H1 (cell line): ENCODE data around the gene EVX2. TPM values are rescaled to one million over a fixed set of nuclear protein-coding genes. Genes with fewer than 3 reads are reported as not detected.

Source experiments
- CTCF ChIA-PET: fragments of 300-600 bp; sonication (Branson Sonifier 250); formaldehyde crosslinking; loops from one replicate; lab custom pipeline; 2021; ENCODE audit not compliant: partially characterized antibody; lab: Charles Lee
- POLR2A ChIA-PET: fragments of 300-600 bp; sonication (Branson Sonifier 250); formaldehyde crosslinking; loops from one replicate; lab custom pipeline; 2021; ENCODE audit warnings: inconsistent platforms; ENCODE audit not compliant: partially characterized antibody; lab: Charles Lee
- DNase-seq, 2 experiments: peaks; one replicate each; pipeline versions ENCODE4 v3.0.0 to v3.0.0-alpha.2; 2010 to 2022; ENCODE audit warnings: low spot score in 2 of 2, low read depth in 1 of 2, mixed read lengths in 1 of 2
- FAIRE-seq: peaks from 2 replicates; lab custom pipeline; 2011; peaks lifted over from hg19 to GRCh38; lab: Jason Lieb, UNC
- H2AFZ ChIP-seq: 2 replicates; pipeline ENCODE4 v1.8.1; 2012; ENCODE audit warnings: low read length, inconsistent platforms
- H2AK5ac ChIP-seq: 2 replicates; pipeline ENCODE4 v1.6.1; 2013; ENCODE audit warnings: low read depth, low read length
- H2BK120ac ChIP-seq: replicated peaks from 2 replicates; pipeline ENCODE3; 2013; ENCODE audit warnings: low read depth, low read length, inconsistent platforms
- H2BK12ac ChIP-seq: 2 replicates; pipeline ENCODE4 v1.6.1; 2013; ENCODE audit warnings: low read depth, low read length
- H2BK15ac ChIP-seq: 2 replicates; pipeline ENCODE4 v1.6.1; 2013; ENCODE audit warnings: low read length
- H2BK20ac ChIP-seq: 2 replicates; pipeline ENCODE4 v1.6.1; 2013; ENCODE audit warnings: low read length
- H2BK5ac ChIP-seq: 2 replicates; pipeline ENCODE4 v1.6.1; 2013; ENCODE audit warnings: low read depth, low read length
- H3K14ac ChIP-seq: 2 replicates; pipeline ENCODE4 v1.6.1; 2013; ENCODE audit warnings: inconsistent platforms; ENCODE audit not compliant: insufficient read length
- H3K18ac ChIP-seq: 2 replicates; pipeline ENCODE4 v1.6.1; 2013; ENCODE audit warnings: low read length; ENCODE audit errors: extremely low read depth
- H3K23ac ChIP-seq: 2 replicates; pipeline ENCODE4 v1.6.1; 2013; ENCODE audit warnings: inconsistent platforms; ENCODE audit not compliant: insufficient read length
- H3K23me2 ChIP-seq: 2 replicates; pipeline ENCODE4 v1.6.1; 2013; ENCODE audit warnings: low read depth, low read length
- H3K27ac ChIP-seq: 2 replicates; pipeline ENCODE4 v1.6.1; 2011; ENCODE audit warnings: low read depth, low read length, inconsistent platforms
- H3K27me3 ChIP-seq, 4 experiments: replicated peaks in 1 of 4; 1 replicate in 1 of 4; 2 replicates in 3 of 4; pipeline versions ENCODE4 v1.6.1 to v1.8.1; 2011 to 2013; ENCODE audit warnings: low read length in 3 of 4, mild to moderate bottlenecking in 3 of 4, inconsistent platforms in 2 of 4, mixed read lengths in 2 of 4, moderate library complexity in 1 of 4; ENCODE audit not compliant: control insufficient read depth in 3 of 4, insufficient read depth in 3 of 4; ENCODE audit errors: extremely low read depth in 1 of 4
- H3K36me3 ChIP-seq, 4 experiments: 2 replicates each; pipeline versions ENCODE4 v1.6.1 to v1.8.1; 2011 to 2013; ENCODE audit warnings: mild to moderate bottlenecking in 4 of 4, low read length in 3 of 4, moderate library complexity in 2 of 4, control low read depth in 1 of 4, inconsistent platforms in 1 of 4; ENCODE audit not compliant: insufficient read depth in 4 of 4, control insufficient read depth in 2 of 4
- H3K4ac ChIP-seq: replicated peaks from 2 replicates; pipeline ENCODE3; 2013; ENCODE audit warnings: low read length, low read depth, mixed read lengths, inconsistent platforms; ENCODE audit not compliant: insufficient read length
- H3K4me1 ChIP-seq, 4 experiments: replicated peaks in 1 of 4; 1 replicate in 1 of 4; 2 replicates in 3 of 4; pipeline versions ENCODE4 v1.6.1 to v1.8.1; 2011 to 2013; ENCODE audit warnings: low read length in 3 of 4, inconsistent platforms in 2 of 4, mixed read lengths in 1 of 4; ENCODE audit not compliant: insufficient read depth in 4 of 4, control insufficient read depth in 3 of 4
- H3K4me2 ChIP-seq, 2 experiments: 2 replicates each; pipeline versions ENCODE4 v1.6.1 to v1.8.1; 2011 to 2013; ENCODE audit warnings: low read depth in 2 of 2, low read length in 2 of 2, control low read depth in 1 of 2, inconsistent platforms in 1 of 2, mild to moderate bottlenecking in 1 of 2; ENCODE audit not compliant: insufficient read depth in 1 of 2
- H3K4me3 ChIP-seq, 4 experiments: fragments of 200-600, 300-600 bp in 1 of 4; sonication (generic), shearing (Covaris generic), sonication (Bioruptor Twin) in 1 of 4; 2 replicates each; pipeline versions ENCODE4 v1.5.1 to v1.8.1; 2011 to 2016; ENCODE audit warnings: low read length in 4 of 4, low read depth in 3 of 4, control low read depth in 2 of 4, inconsistent platforms in 2 of 4, mild to moderate bottlenecking in 2 of 4, mixed read lengths in 1 of 4, moderate library complexity in 1 of 4; ENCODE audit not compliant: insufficient read depth in 2 of 4; ENCODE audit errors: extremely low read depth in 1 of 4
- H3K56ac ChIP-seq: replicated peaks from 2 replicates; pipeline ENCODE3; 2013; ENCODE audit warnings: low read depth, mild to moderate bottlenecking, mixed read lengths, low read length, inconsistent platforms; ENCODE audit not compliant: insufficient read length
- H3K79me1 ChIP-seq: 2 replicates; pipeline ENCODE4 v1.6.1; 2013; ENCODE audit warnings: low read depth, low read length, control low read depth
- H3K79me2 ChIP-seq, 2 experiments: 2 replicates each; pipeline versions ENCODE4 v1.6.1 to v1.8.1; 2012 to 2013; ENCODE audit warnings: low read length in 2 of 2, mild to moderate bottlenecking in 2 of 2, inconsistent platforms in 1 of 2; ENCODE audit not compliant: insufficient read depth in 2 of 2, control insufficient read depth in 1 of 2
- H3K9ac ChIP-seq, 4 experiments: replicated peaks in 1 of 4; 1 replicate in 1 of 4; 2 replicates in 3 of 4; pipeline versions ENCODE4 v1.6.1 to v1.8.1; 2011 to 2013; ENCODE audit warnings: low read depth in 3 of 4, low read length in 3 of 4, control low read depth in 2 of 4, mild to moderate bottlenecking in 2 of 4, moderate library complexity in 2 of 4, inconsistent platforms in 1 of 4; ENCODE audit errors: extremely low read depth in 1 of 4
- H3K9me3 ChIP-seq, 2 experiments: 2 replicates each; pipeline versions ENCODE4 v1.6.1 to v1.8.1; 2012 to 2013; ENCODE audit warnings: mild to moderate bottlenecking in 2 of 2, moderate library complexity in 2 of 2, control low read depth in 1 of 2, inconsistent platforms in 1 of 2, low read depth in 1 of 2, low read length in 1 of 2, mixed read lengths in 1 of 2; ENCODE audit not compliant: insufficient read depth in 2 of 2
- H4K20me1 ChIP-seq, 2 experiments: replicated peaks in 1 of 2; 2 replicates each; pipeline versions ENCODE3 to v1.8.1; 2011 to 2013; ENCODE audit warnings: inconsistent platforms in 2 of 2, low read length in 2 of 2, mild to moderate bottlenecking in 1 of 2; ENCODE audit not compliant: insufficient read depth in 2 of 2, control insufficient read depth in 1 of 2
- H4K5ac ChIP-seq: 2 replicates; pipeline ENCODE4 v1.6.1; 2013; ENCODE audit warnings: low read length, low read depth, mixed read lengths, inconsistent platforms; ENCODE audit not compliant: insufficient read length
- H4K8ac ChIP-seq: 2 replicates; pipeline ENCODE4 v1.8.0; 2013; ENCODE audit warnings: mild to moderate bottlenecking, moderate library complexity, low read length, inconsistent platforms; ENCODE audit not compliant: insufficient read depth; ENCODE audit errors: extremely low read depth
- H4K91ac ChIP-seq: replicated peaks from 2 replicates; pipeline ENCODE3; 2013; ENCODE audit warnings: low read length, mixed read lengths, inconsistent platforms; ENCODE audit not compliant: insufficient read length
- BACH1 ChIP-seq: IDR thresholded peaks from 2 replicates; pipeline ENCODE4 v1.6.1; 2012; ENCODE audit warnings: low read length, improper control_type of control experiment
- CEBPB ChIP-seq: IDR thresholded peaks from 2 replicates; pipeline ENCODE4 v1.6.1; 2012; ENCODE audit warnings: low read depth, low read length
- CHD2 ChIP-seq: IDR thresholded peaks from 2 replicates; pipeline ENCODE4 v1.6.1; 2012; ENCODE audit warnings: low read length, improper control_type of control experiment
- CTBP2 ChIP-seq: IDR thresholded peaks from 2 replicates; pipeline ENCODE4 v1.7.0; 2011; ENCODE audit warnings: borderline replicate concordance, mild to moderate bottlenecking, moderate library complexity, mixed read lengths, low read length; ENCODE audit not compliant: insufficient read depth, insufficient read length
- HDAC2 ChIP-seq, 2 experiments: fragments of 300-600 bp in 1 of 2; sonication (generic) in 1 of 2; IDR thresholded peaks; 2 replicates each; pipeline ENCODE4 v1.6.1; 2011 to 2012; ENCODE audit warnings: low read depth in 2 of 2, low read length in 2 of 2, mild to moderate bottlenecking in 2 of 2, moderate library complexity in 2 of 2, borderline replicate concordance in 1 of 2, inconsistent platforms in 1 of 2
- JUN ChIP-seq: IDR thresholded peaks from 2 replicates; pipeline ENCODE4 v1.6.1; 2011; ENCODE audit warnings: low read depth, mild to moderate bottlenecking, improper control_type of control experiment, low read length
- KDM4A ChIP-seq: IDR thresholded peaks from one replicate; pipeline ENCODE4 v1.7.1; 2012; ENCODE audit warnings: low read depth, mild to moderate bottlenecking, moderate library complexity, low read length, inconsistent platforms; ENCODE audit not compliant: severe bottlenecking
- NRF1 ChIP-seq: IDR thresholded peaks from 2 replicates; pipeline ENCODE4 v1.6.1; 2011; ENCODE audit warnings: mild to moderate bottlenecking, low read depth, low read length, improper control_type of control experiment
- RBBP5 ChIP-seq: IDR thresholded peaks from 2 replicates; pipeline ENCODE4 v1.7.1; 2012; ENCODE audit warnings: low read depth, mild to moderate bottlenecking, inconsistent platforms, low read length, moderate library complexity, borderline replicate concordance
- SRF ChIP-seq: IDR thresholded peaks from 2 replicates; pipeline ENCODE4 v1.6.1; 2011; ENCODE audit warnings: mild to moderate bottlenecking, low read depth, low read length, moderate library complexity
- TAF1 ChIP-seq: IDR thresholded peaks from 2 replicates; pipeline ENCODE4 v1.6.1; 2011; ENCODE audit warnings: mild to moderate bottlenecking, low read depth, low read length
- TCF12 ChIP-seq: IDR thresholded peaks from 2 replicates; pipeline ENCODE4 v1.6.1; 2011; ENCODE audit warnings: low read depth, mild to moderate bottlenecking, low read length
- WGBS, 2 experiments: shearing (Covaris generic) in 1 of 2; methylation state at CpG; one replicate each; pipeline versions ENCODE4 v1.1.6 to v1.1.7; 2013 to 2015; ENCODE audit warnings: low lambda C conversion rate in 2 of 2, mixed read lengths in 2 of 2, inconsistent platforms in 1 of 2, low coverage in 1 of 2, missing lambda C conversion rate in 1 of 2; ENCODE audit not compliant: insufficient replicate concordance in 2 of 2, insufficient coverage in 1 of 2, insufficient read length in 1 of 2; ENCODE audit errors: extremely low coverage in 1 of 2, missing lambda C conversion rate in 1 of 2; 5-methylcytosine and 5-hydroxymethylcytosine counted together
- polyA plus RNA-seq, 7 experiments: library from polyadenylated mRNA; depleted of rRNA in 3 of 7; stranded (reverse) in 5 of 7; unstranded in 2 of 7; fragments of >200 nt in 5 of 7; fragments of 200-250 nt in 2 of 7; gene quantifications; 1 replicate in 5 of 7; 2 replicates in 1 of 7; 4 replicates in 1 of 7; pipeline versions ENCODE4 v1.2.1 to v1.2.3, GENCODE V29; 2011 to 2013; ENCODE audit warnings: missing spikeins in 2 of 7, mixed read lengths in 2 of 7
- total RNA-seq: library from RNA; stranded (reverse); fragmentation: NEBNext Ultra II Directional; extraction: Animal tissue kit (Norgen Biotek cat#: 25700); gene quantifications from 2 replicates; pipeline ENCODE4 v1.2.1, GENCODE V29; 2021

Gene EVX2
- total and polyA plus RNA-seq, 2 of the 8 experiments (the other 6 are each of a cell fraction or from before 2014, with no cell fraction given) = not detected

DNA sequence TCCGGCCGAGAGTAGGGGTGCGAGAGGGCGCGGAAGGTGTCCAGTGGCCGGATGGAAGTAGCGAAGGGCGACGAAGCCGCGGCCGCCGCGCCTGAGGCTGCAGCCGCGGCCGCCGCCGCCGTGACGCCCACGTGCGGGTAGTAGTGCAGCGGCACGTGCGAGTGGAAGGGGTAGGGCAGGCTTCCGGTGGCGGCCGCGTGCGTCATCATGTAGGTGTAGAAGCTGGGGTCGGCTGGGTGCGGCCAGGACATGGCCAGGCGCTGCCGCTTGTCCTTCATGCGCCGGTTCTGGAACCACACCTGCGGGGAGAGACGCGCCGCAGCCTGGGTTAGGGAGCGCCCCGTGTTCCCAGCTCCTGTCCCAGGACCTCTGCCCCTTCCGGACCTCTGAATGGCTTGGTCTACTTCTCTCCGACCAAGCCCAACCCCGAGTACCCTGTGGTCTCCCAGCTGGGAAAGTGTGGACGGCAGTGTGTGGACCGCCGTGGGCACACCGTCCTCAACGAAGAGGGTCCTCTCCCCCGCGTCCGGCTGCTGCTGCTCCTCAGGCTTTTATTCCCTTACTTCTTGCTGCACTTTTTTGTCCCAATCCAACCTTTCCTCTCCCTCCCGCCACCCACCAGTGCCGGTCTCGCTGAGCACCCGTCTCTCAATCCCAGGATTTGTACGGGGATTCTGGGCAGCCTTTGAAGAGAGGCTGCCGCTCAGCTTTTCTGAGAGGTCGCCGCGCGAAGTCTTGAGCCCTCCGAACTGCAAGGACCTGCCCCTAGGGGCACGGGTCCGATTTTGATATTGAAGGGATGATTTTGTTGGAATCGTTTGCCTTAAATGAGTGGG lies 3.0 kb downstream of the EVX2 start:
- no peak overlapping the region for H3K14ac ChIP-seq
- no peak overlapping the region for H3K9ac ChIP-seq
- H3K4me2 ChIP-seq = peak overlapping the region; percentile 55 to 67
- no peak overlapping the region for H2BK5ac ChIP-seq
- H4K5ac ChIP-seq = no peak overlapping the region
- 4% methylated on average over 59 of the region's 68 CpGs; no CpG with 5 or more reads in 1 of the 2 experiments for WGBS, 2 experiments
- H3K9me3 ChIP-seq = no peaks in the 10 kb centered on the region; a peak in 1 of 4 replicates
- H3K79me2 ChIP-seq = no peaks in the 10 kb centered on the region
- no peaks in the 10 kb centered on the region for H3K79me1 ChIP-seq
- CTCF ChIA-PET = interaction anchor here (0.6 to 7.8 kb wide), 20 partner anchors 8 to 830 kb away, joined by 3 to 130 read pairs (median 3); partner anchors contain the start of genes HOXD11, HOXD12 and HOXD13
- no peak overlapping the region for H2BK20ac ChIP-seq
- peak overlapping the region in 2 of 4 experiments; percentile 11 to 54; a peak in 4 of 8 replicates for H3K4me3 ChIP-seq
- peaks cover 0 to 29% (median 12%) of the 10 kb centered on the region in 4 experiments; a peak in 5 of 7 replicates for H3K4me1 ChIP-seq
- H4K91ac ChIP-seq = no peak overlapping the region
- no peak overlapping the region for H2AFZ ChIP-seq
- no peak overlapping the region for H3K23ac ChIP-seq
- no peak overlapping the region for H3K18ac ChIP-seq
- POLR2A ChIA-PET = interaction anchor here (2.5 kb wide), 1 partner anchor 17 kb away, joined by 8 read pairs; no protein-coding TSS in a partner anchor
- no peak overlapping the region for H2BK12ac ChIP-seq
- H2AK5ac ChIP-seq = no peak overlapping the region
- DNase-seq (peak in 1 of 2 experiments; percentile 65), FAIRE-seq (no peak)
- peaks cover 0 to 5% (median 0%) of the 10 kb centered on the region in 4 experiments; a peak in 1 of 8 replicates for H3K36me3 ChIP-seq
- peaks cover 15 to 17% of the 10 kb centered on the region in 2 experiments for H4K20me1 ChIP-seq
- no peak overlapping the region for H2BK120ac ChIP-seq
- no peak overlapping the region for H2BK15ac ChIP-seq
- H3K27me3 ChIP-seq = peaks cover 85 to 98% (median 92%) of the 10 kb centered on the region in 4 experiments
- no peak overlapping the region for H3K56ac ChIP-seq
- H3K23me2 ChIP-seq = peaks cover 6% of the 10 kb centered on the region; the same call in 1 of the 2 replicates
- H3K4ac ChIP-seq = no peak overlapping the region
- H3K27ac ChIP-seq = no peak overlapping the region
- no peak overlapping the region for H4K8ac ChIP-seq
- TF ChIP-seq TCF12 = no peak
- peak; percentile 69 for TF ChIP-seq KDM4A
- no peak for TF ChIP-seq NRF1
- TF ChIP-seq CTBP2 = peak; percentile 85
- no peak for TF ChIP-seq HDAC2 (IDR thresholded peaks at IDR 0.05; ENCODE audit: borderline replicate concordance in 1 of 2, low read depth in 2 of 2, low read length in 2 of 2)
- TF ChIP-seq BACH1 = no peak
- no peak for TF ChIP-seq CEBPB
- no peak for TF ChIP-seq SRF
- no peak for TF ChIP-seq JUN
- TF ChIP-seq CHD2 = no peak
- TF ChIP-seq RBBP5 = 0 out of 2 replicates have a peak, but pooled peaks have one; percentile 16
- no peak for TF ChIP-seq TAF1
